HepG2 (cell line): Measurements from ENCODE around the gene GPBAR1. TPM values are rescaled to one million over a fixed set of nuclear protein-coding genes. Genes with fewer than 3 reads are reported as not detected.

Experiments used
- GATAD2A ChIP-seq: IDR thresholded peaks from 2 replicates; pipeline ENCODE4 v1.6.1; 2016
- RAD21 ChIP-seq: fragments of 450-650 bp; formaldehyde crosslinking; IDR thresholded peaks from 2 replicates; pipeline ENCODE4 v1.5.0; 2020; ENCODE audit warnings: mild to moderate bottlenecking
- SPEN ChIP-seq: sonication (generic); formaldehyde crosslinking; IDR thresholded peaks from 2 replicates; pipeline ENCODE4 v1.5.1; 2020; ENCODE audit warnings: low read depth, mild to moderate bottlenecking, missing genetic modification reagents
- ZNF251 ChIP-seq: sonication (generic); formaldehyde crosslinking; IDR thresholded peaks from 2 replicates; pipeline ENCODE4 v1.9.0; 2021; ENCODE audit warnings: mild to moderate bottlenecking, missing genetic modification reagents
- ZSCAN9 ChIP-seq: IDR thresholded peaks from 2 replicates; pipeline ENCODE4 v1.6.1; 2016; ENCODE audit warnings: borderline replicate concordance
- polyA plus RNA-seq, 8 experiments: library from polyadenylated mRNA; depleted of rRNA in 3 of 8; stranded (reverse) in 7 of 8; unstranded in 1 of 8; fragments of >200 nt; fragmentation: Illumina TruSeq in 4 of 8; extraction: Trizol in 4 of 8; gene quantifications; 2 replicates each; pipeline versions ENCODE4 v1.2.1 to v1.2.3, GENCODE V29; 2011 to 2016; ENCODE audit warnings: low read depth in 4 of 8, missing spikeins in 1 of 8, mixed read lengths in 1 of 8; ENCODE audit not compliant: insufficient read depth in 1 of 8
- total RNA-seq, 5 experiments: library from RNA; depleted of rRNA; stranded (reverse); fragments of >200 nt; fragmentation: Illumina TruSeq; extraction: Trizol; gene quantifications; 2 replicates each; pipeline ENCODE4 v1.2.3, GENCODE V29; 2016; ENCODE audit warnings: low read depth in 1 of 5
- TF ChIP-seq, protein P1 (sequence below): sonication (generic); formaldehyde crosslinking; IDR thresholded peaks from 2 replicates; pipeline ENCODE4 v1.8.1; 2023; ENCODE audit warnings: mild to moderate bottlenecking, missing genetic modification reagents
- TF ChIP-seq, protein P2 (sequence below): IDR thresholded peaks from 2 replicates; pipeline ENCODE4 v1.6.1; 2016
- TF ChIP-seq, protein P3 (sequence below): sonication (generic); formaldehyde crosslinking; IDR thresholded peaks from 2 replicates; pipeline ENCODE4 v1.4.0; 2020; ENCODE audit warnings: missing genetic modification reagents, mild to moderate bottlenecking, borderline replicate concordance
- TF ChIP-seq, protein P4 (sequence below): sonication (generic); formaldehyde crosslinking; IDR thresholded peaks from 2 replicates; pipeline ENCODE4 v1.4.0; 2020; ENCODE audit warnings: missing genetic modification reagents
- TF ChIP-seq, protein P5 (sequence below): IDR thresholded peaks from 2 replicates; pipeline ENCODE4 v1.6.1; 2018; ENCODE audit warnings: missing genetic modification reagents
- TF ChIP-seq, protein P6 (sequence below): sonication (generic); formaldehyde crosslinking; IDR thresholded peaks from 2 replicates; pipeline ENCODE4 v1.4.0; 2020; ENCODE audit warnings: low read depth, missing genetic modification reagents
- TF ChIP-seq, protein P7 (sequence below): sonication (generic); formaldehyde crosslinking; IDR thresholded peaks from 2 replicates; pipeline ENCODE4 v1.5.1; 2020; ENCODE audit warnings: mild to moderate bottlenecking, moderate library complexity, missing genetic modification reagents
- TF ChIP-seq, protein P8 (sequence below): sonication (generic); formaldehyde crosslinking; IDR thresholded peaks from 2 replicates; pipeline ENCODE4 v1.5.0; 2020; ENCODE audit warnings: mild to moderate bottlenecking, missing genetic modification reagents

The GPBAR1 gene
- total and polyA plus RNA-seq, 2 of the 13 experiments (the other 11 are each of a cell fraction or from before 2014, with no cell fraction given), result 0.05 to 0.09 TPM

DNA sequence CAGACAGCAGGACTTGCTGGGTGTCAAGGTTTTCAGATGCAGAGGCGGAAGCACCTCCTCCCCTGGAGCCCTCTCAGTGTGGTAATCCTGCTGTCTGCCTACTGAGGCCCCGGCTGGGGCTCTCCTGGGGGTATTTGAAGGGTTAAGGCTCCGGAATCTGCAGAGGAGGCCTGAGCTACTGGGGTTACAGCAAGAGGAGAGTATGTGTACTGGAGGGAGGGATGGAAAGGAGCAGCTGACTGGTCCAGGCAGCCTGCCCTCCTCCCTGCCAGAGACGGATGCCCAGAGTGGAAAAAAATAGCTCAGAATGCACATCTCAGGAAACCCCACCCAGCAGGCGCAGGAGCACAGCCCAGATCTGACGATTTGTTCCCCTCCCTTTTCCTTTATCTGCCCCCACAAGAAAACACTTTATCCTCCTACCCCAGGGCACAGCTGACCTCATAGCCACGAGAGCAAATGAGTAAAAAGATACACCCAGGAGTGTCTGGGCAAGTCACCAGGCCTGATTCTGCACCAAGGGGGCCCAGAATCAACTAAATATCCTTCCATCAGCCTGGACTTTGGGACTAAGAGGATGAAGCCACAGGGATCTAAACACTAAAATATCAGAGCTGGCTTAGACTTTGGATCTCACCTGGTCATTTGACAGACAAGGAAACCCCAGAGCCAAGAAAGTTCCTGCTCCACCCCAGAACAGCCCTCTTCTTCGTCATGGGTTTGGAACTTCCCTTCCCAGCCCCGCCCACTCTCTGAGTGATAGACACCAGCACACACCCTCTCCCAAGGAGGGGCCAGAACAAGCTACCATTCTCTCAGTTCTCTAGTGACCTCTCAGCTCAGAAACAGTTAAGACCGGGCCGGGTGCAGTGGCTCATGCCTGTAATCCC is 26.0 kb downstream of the GPBAR1 start (continued):
- TF ChIP-seq, protein P1, sequence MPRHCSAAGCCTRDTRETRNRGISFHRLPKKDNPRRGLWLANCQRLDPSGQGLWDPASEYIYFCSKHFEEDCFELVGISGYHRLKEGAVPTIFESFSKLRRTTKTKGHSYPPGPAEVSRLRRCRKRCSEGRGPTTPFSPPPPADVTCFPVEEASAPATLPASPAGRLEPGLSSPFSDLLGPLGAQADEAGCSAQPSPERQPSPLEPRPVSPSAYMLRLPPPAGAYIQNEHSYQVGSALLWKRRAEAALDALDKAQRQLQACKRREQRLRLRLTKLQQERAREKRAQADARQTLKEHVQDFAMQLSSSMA (CRISPR knock-in tag), result no peak
- TF ChIP-seq, protein P2, sequence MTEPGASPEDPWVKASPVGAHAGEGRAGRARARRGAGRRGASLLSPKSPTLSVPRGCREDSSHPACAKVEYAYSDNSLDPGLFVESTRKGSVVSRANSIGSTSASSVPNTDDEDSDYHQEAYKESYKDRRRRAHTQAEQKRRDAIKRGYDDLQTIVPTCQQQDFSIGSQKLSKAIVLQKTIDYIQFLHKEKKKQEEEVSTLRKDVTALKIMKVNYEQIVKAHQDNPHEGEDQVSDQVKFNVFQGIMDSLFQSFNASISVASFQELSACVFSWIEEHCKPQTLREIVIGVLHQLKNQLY, result 0 out of 2 replicates have a peak, but pooled peaks have one; percentile 15
- TF ChIP-seq RAD21 (CRISPR knock-in tag), result no peak
- TF ChIP-seq, protein P3, sequence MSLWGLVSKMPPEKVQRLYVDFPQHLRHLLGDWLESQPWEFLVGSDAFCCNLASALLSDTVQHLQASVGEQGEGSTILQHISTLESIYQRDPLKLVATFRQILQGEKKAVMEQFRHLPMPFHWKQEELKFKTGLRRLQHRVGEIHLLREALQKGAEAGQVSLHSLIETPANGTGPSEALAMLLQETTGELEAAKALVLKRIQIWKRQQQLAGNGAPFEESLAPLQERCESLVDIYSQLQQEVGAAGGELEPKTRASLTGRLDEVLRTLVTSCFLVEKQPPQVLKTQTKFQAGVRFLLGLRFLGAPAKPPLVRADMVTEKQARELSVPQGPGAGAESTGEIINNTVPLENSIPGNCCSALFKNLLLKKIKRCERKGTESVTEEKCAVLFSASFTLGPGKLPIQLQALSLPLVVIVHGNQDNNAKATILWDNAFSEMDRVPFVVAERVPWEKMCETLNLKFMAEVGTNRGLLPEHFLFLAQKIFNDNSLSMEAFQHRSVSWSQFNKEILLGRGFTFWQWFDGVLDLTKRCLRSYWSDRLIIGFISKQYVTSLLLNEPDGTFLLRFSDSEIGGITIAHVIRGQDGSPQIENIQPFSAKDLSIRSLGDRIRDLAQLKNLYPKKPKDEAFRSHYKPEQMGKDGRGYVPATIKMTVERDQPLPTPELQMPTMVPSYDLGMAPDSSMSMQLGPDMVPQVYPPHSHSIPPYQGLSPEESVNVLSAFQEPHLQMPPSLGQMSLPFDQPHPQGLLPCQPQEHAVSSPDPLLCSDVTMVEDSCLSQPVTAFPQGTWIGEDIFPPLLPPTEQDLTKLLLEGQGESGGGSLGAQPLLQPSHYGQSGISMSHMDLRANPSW (CRISPR knock-in tag), result no peak
- TF ChIP-seq, protein P4, sequence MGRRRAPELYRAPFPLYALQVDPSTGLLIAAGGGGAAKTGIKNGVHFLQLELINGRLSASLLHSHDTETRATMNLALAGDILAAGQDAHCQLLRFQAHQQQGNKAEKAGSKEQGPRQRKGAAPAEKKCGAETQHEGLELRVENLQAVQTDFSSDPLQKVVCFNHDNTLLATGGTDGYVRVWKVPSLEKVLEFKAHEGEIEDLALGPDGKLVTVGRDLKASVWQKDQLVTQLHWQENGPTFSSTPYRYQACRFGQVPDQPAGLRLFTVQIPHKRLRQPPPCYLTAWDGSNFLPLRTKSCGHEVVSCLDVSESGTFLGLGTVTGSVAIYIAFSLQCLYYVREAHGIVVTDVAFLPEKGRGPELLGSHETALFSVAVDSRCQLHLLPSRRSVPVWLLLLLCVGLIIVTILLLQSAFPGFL (CRISPR knock-in tag), result no peak
- TF ChIP-seq, protein P5, sequence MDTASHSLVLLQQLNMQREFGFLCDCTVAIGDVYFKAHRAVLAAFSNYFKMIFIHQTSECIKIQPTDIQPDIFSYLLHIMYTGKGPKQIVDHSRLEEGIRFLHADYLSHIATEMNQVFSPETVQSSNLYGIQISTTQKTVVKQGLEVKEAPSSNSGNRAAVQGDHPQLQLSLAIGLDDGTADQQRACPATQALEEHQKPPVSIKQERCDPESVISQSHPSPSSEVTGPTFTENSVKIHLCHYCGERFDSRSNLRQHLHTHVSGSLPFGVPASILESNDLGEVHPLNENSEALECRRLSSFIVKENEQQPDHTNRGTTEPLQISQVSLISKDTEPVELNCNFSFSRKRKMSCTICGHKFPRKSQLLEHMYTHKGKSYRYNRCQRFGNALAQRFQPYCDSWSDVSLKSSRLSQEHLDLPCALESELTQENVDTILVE (CRISPR knock-in tag), result no peak
- TF ChIP-seq ZNF251 (CRISPR knock-in tag), result no peak
- TF ChIP-seq, protein P6, sequence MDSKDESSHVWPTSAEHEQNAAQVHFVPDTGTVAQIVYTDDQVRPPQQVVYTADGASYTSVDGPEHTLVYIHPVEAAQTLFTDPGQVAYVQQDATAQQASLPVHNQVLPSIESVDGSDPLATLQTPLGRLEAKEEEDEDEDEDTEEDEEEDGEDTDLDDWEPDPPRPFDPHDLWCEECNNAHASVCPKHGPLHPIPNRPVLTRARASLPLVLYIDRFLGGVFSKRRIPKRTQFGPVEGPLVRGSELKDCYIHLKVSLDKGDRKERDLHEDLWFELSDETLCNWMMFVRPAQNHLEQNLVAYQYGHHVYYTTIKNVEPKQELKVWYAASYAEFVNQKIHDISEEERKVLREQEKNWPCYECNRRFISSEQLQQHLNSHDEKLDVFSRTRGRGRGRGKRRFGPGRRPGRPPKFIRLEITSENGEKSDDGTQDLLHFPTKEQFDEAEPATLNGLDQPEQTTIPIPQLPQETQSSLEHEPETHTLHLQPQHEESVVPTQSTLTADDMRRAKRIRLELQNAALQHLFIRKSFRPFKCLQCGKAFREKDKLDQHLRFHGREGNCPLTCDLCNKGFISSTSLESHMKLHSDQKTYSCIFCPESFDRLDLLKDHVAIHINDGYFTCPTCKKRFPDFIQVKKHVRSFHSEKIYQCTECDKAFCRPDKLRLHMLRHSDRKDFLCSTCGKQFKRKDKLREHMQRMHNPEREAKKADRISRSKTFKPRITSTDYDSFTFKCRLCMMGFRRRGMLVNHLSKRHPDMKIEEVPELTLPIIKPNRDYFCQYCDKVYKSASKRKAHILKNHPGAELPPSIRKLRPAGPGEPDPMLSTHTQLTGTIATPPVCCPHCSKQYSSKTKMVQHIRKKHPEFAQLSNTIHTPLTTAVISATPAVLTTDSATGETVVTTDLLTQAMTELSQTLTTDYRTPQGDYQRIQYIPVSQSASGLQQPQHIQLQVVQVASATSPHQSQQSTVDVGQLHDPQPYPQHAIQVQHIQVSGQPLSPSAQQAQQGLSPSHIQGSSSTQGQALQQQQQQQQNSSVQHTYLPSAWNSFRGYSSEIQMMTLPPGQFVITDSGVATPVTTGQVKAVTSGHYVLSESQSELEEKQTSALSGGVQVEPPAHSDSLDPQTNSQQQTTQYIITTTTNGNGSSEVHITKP (CRISPR knock-in tag), result peak; percentile 72; the same call in 1 of the 2 replicates
- TF ChIP-seq, protein P7, sequence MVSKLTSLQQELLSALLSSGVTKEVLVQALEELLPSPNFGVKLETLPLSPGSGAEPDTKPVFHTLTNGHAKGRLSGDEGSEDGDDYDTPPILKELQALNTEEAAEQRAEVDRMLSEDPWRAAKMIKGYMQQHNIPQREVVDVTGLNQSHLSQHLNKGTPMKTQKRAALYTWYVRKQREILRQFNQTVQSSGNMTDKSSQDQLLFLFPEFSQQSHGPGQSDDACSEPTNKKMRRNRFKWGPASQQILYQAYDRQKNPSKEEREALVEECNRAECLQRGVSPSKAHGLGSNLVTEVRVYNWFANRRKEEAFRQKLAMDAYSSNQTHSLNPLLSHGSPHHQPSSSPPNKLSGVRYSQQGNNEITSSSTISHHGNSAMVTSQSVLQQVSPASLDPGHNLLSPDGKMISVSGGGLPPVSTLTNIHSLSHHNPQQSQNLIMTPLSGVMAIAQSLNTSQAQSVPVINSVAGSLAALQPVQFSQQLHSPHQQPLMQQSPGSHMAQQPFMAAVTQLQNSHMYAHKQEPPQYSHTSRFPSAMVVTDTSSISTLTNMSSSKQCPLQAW (CRISPR knock-in tag), result peak; percentile 6
- TF ChIP-seq SPEN (CRISPR knock-in tag), result no peak
- TF ChIP-seq ZSCAN9 (CRISPR knock-in tag), result no peak
- TF ChIP-seq GATAD2A (CRISPR knock-in tag), result peak; percentile 56
- TF ChIP-seq, protein P8, sequence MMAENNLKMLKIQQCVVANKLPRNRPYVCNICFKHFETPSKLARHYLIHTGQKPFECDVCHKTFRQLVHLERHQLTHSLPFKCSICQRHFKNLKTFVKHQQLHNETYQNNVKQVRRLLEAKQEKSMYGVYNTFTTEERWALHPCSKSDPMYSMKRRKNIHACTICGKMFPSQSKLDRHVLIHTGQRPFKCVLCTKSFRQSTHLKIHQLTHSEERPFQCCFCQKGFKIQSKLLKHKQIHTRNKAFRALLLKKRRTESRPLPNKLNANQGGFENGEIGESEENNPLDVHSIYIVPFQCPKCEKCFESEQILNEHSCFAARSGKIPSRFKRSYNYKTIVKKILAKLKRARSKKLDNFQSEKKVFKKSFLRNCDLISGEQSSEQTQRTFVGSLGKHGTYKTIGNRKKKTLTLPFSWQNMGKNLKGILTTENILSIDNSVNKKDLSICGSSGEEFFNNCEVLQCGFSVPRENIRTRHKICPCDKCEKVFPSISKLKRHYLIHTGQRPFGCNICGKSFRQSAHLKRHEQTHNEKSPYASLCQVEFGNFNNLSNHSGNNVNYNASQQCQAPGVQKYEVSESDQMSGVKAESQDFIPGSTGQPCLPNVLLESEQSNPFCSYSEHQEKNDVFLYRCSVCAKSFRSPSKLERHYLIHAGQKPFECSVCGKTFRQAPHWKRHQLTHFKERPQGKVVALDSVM (CRISPR knock-in tag), result no peak
